Measurements from ENCODE around the gene NPAS1.
A peak's percentile ranks its signal among the peaks of the same experiment; 100 is the strongest.

Gene NPAS1

DNA sequence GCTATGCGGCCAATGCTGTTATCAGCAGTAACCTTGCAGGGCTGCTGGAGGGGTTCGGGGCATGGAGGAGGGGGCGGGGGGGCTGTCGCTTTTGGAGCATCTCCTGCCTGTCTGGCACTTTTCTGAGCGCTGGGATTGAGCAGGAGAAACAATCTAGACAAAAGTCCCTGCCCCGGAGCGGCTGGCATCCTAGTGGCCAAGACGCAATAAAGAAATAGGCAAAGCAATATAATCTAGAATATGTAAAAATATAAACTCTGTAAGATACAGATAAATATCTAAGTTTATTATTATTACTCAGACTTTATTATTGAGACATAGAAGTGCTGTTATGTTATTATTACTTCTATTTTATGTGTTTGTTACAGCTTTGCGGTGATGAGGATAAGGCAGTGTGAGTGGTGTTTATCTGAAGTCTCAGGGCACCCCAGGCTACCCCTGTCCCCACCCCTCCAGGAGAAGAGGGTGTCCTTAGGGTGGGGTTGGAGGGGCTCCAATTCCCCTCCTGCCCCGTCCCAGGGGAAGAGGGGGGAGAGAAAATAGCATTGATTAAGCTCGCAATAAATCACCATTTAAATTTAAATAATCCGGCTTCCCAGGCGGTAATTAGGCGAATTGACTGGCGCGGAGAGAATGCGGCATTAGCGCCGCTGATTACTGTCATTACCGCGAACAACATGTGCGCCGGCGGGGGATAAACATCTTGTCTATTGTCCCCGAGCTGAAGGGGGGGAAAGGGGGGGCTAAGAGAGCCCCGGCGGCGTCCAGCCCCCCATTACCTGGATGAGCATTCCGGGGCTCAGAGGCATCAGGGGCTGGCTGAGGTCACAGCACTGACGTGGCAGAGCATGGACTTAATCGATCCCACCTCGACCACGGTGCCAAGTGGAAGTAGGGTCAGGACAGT is 3.2 kb downstream of the NPAS1 start:
- Histone ChIP-seq H3K27ac (ENCODE audit: low read length, poor library complexity, severe bottlenecking) (no peak overlapping the region), H3K9me3 (ENCODE audit: control insufficient read depth, low read length) (no peaks in the 10 kb centered on the region), H3K9ac (ENCODE audit: low read length) (no peak overlapping the region), H3K79me1 (replicated peaks; ENCODE audit: low read length, poor library complexity, severe bottlenecking) (no peaks in the 10 kb centered on the region), H3K4ac (ENCODE audit: low read depth in 1 of 2, low read length in 2 of 2) (no peak overlapping the region), H3K4me3 (ENCODE audit: insufficient read depth in 1 of 2, low read depth in 1 of 2, low read length in 2 of 2) (no peak overlapping the region), H2AK5ac (ENCODE audit: low read length, severe bottlenecking) (no peak overlapping the region), H3K18ac (ENCODE audit: low read depth in 1 of 2, low read length in 2 of 2) (no peak overlapping the region), H2BK120ac (ENCODE audit: low read depth, low read length) (no peak overlapping the region), H3K23ac (ENCODE audit: low read length in 2 of 2) (no peak overlapping the region), H3K14ac (ENCODE audit: low read length in 2 of 2) (peak overlapping the region in 1 of 2 experiments; percentile 30), H2BK5ac (ENCODE audit: low read depth, low read length, poor library complexity, severe bottlenecking) (no peak overlapping the region), H2BK12ac (ENCODE audit: low read length in 2 of 2) (no peak overlapping the region), H2AFZ (ENCODE audit: low read depth, low read length) (no peak overlapping the region), H2BK15ac (ENCODE audit: low read depth, poor library complexity, severe bottlenecking) (no peak overlapping the region), H3K4me2 (ENCODE audit: low read length, poor library complexity, severe bottlenecking) (no peak overlapping the region), H3K27me3 (ENCODE audit: control insufficient read depth in 1 of 2, insufficient read depth in 1 of 2, low read length in 2 of 2) (peaks cover 62 to 73% of the 10 kb centered on the region in 2 experiments), H3K36me3 (ENCODE audit: control insufficient read depth in 1 of 2, insufficient read depth in 2 of 2, low read depth in 1 of 2, low read length in 2 of 2) (no peaks in the 10 kb centered on the region), H4K8ac (ENCODE audit: low read length) (no peak overlapping the region), H3K4me1 (ENCODE audit: control insufficient read depth, insufficient read depth, low read depth, low read length) (peaks cover 31% of the 10 kb centered on the region), H4K91ac (ENCODE audit: low read length) (no peak overlapping the region)
- no peak for DNase-seq
- WGBS, result 18% methylated on average over 27 of the region's 33 CpGs

DNA sequence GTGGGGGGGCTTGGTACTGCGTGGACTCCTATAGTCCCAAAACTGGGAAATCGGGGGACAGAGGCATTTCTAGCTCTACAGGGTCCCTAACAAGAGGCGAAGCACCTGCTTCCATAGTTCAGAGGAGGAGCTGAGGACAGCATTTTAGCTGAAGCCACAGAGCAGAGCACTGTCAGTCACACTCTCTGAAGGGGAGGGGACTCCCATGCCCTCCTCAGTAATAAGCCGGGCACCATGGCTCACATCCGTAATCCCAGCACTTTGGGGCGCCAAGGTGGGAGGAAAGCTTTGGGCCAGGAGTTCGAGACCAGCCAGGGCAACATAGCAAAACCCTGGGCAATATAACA is 3.8 kb downstream of the NPAS1 start:
- WGBS, result 34% methylated on average over 7 of the region's 7 CpGs
- Histone ChIP-seq H2BK120ac (ENCODE audit: low read depth, low read length) (no peak overlapping the region), H2BK12ac (ENCODE audit: low read length in 2 of 2) (no peak overlapping the region), H2BK5ac (ENCODE audit: low read depth, low read length, poor library complexity, severe bottlenecking) (no peak overlapping the region), H2BK15ac (ENCODE audit: low read depth, poor library complexity, severe bottlenecking) (no peak overlapping the region), H3K23ac (ENCODE audit: low read length in 2 of 2) (no peak overlapping the region), H3K27ac (ENCODE audit: low read length, poor library complexity, severe bottlenecking) (no peak overlapping the region), H3K36me3 (ENCODE audit: control insufficient read depth in 1 of 2, insufficient read depth in 2 of 2, low read depth in 1 of 2, low read length in 2 of 2) (no peaks in the 10 kb centered on the region), H3K4me2 (ENCODE audit: low read length, poor library complexity, severe bottlenecking) (no peak overlapping the region), H3K9ac (ENCODE audit: low read length) (no peak overlapping the region), H3K9me3 (ENCODE audit: control insufficient read depth, low read length) (no peaks in the 10 kb centered on the region), H4K91ac (ENCODE audit: low read length) (no peak overlapping the region), H3K4ac (ENCODE audit: low read depth in 1 of 2, low read length in 2 of 2) (no peak overlapping the region), H3K4me3 (ENCODE audit: insufficient read depth in 1 of 2, low read depth in 1 of 2, low read length in 2 of 2) (no peak overlapping the region), H4K8ac (ENCODE audit: low read length) (no peak overlapping the region), H3K27me3 (ENCODE audit: control insufficient read depth in 1 of 2, insufficient read depth in 1 of 2, low read length in 2 of 2) (peaks cover 67 to 80% of the 10 kb centered on the region in 2 experiments), H3K79me1 (replicated peaks; ENCODE audit: low read length, poor library complexity, severe bottlenecking) (no peaks in the 10 kb centered on the region), H2AK5ac (ENCODE audit: low read length, severe bottlenecking) (no peak overlapping the region), H3K14ac (ENCODE audit: low read length in 2 of 2) (peak overlapping the region in 1 of 2 experiments; percentile 30), H3K4me1 (ENCODE audit: control insufficient read depth, insufficient read depth, low read depth, low read length) (peaks cover 33% of the 10 kb centered on the region), H2AFZ (ENCODE audit: low read depth, low read length) (no peak overlapping the region), H3K18ac (ENCODE audit: low read depth in 1 of 2, low read length in 2 of 2) (no peak overlapping the region)
- no peak for DNase-seq

DNA sequence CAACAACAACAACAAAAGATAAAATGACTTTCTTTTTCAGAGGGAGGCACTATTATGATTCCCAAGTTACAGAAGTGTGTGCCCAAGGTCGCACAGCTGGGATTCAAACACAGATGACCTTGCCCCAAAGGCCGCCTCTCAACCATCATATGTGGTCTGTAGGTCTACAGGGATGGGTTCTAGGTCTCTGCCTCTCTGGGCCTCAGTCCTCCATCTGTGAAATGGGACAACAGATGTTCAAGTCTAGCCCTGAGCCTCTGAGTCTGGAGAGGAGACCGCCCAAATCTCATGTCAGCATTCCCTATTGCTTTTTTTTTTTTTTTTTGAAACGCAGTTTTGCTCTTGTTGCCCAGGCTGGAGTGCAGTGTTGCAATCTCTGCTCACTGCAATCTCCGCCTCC is 4.9 kb downstream of the NPAS1 start:
- Histone ChIP-seq H4K91ac (ENCODE audit: low read length) (no peak overlapping the region), H2BK15ac (ENCODE audit: low read depth, poor library complexity, severe bottlenecking) (no peak overlapping the region), H2BK120ac (ENCODE audit: low read depth, low read length) (no peak overlapping the region), H3K18ac (ENCODE audit: low read depth in 1 of 2, low read length in 2 of 2) (no peak overlapping the region), H3K4me1 (ENCODE audit: control insufficient read depth, insufficient read depth, low read depth, low read length) (peaks cover 30% of the 10 kb centered on the region), H3K9ac (ENCODE audit: low read length) (no peak overlapping the region), H3K9me3 (ENCODE audit: control insufficient read depth, low read length) (no peaks in the 10 kb centered on the region), H3K14ac (ENCODE audit: low read length in 2 of 2) (no peak overlapping the region), H3K4ac (ENCODE audit: low read depth in 1 of 2, low read length in 2 of 2) (no peak overlapping the region), H3K79me1 (replicated peaks; ENCODE audit: low read length, poor library complexity, severe bottlenecking) (no peaks in the 10 kb centered on the region), H2AK5ac (ENCODE audit: low read length, severe bottlenecking) (no peak overlapping the region), H3K4me2 (ENCODE audit: low read length, poor library complexity, severe bottlenecking) (no peak overlapping the region), H3K27ac (ENCODE audit: low read length, poor library complexity, severe bottlenecking) (no peak overlapping the region), H3K23ac (ENCODE audit: low read length in 2 of 2) (no peak overlapping the region), H2BK5ac (ENCODE audit: low read depth, low read length, poor library complexity, severe bottlenecking) (no peak overlapping the region), H3K4me3 (ENCODE audit: insufficient read depth in 1 of 2, low read depth in 1 of 2, low read length in 2 of 2) (no peak overlapping the region), H3K27me3 (ENCODE audit: control insufficient read depth in 1 of 2, insufficient read depth in 1 of 2, low read length in 2 of 2) (peaks cover 66 to 79% of the 10 kb centered on the region in 2 experiments), H3K36me3 (ENCODE audit: control insufficient read depth in 1 of 2, insufficient read depth in 2 of 2, low read depth in 1 of 2, low read length in 2 of 2) (no peaks in the 10 kb centered on the region), H4K8ac (ENCODE audit: low read length) (no peak overlapping the region), H2AFZ (ENCODE audit: low read depth, low read length) (no peak overlapping the region), H2BK12ac (ENCODE audit: low read length in 2 of 2) (no peak overlapping the region)
- 76% methylated on average over 5 of the region's 5 CpGs for WGBS
- DNase-seq, result no peak

DNA sequence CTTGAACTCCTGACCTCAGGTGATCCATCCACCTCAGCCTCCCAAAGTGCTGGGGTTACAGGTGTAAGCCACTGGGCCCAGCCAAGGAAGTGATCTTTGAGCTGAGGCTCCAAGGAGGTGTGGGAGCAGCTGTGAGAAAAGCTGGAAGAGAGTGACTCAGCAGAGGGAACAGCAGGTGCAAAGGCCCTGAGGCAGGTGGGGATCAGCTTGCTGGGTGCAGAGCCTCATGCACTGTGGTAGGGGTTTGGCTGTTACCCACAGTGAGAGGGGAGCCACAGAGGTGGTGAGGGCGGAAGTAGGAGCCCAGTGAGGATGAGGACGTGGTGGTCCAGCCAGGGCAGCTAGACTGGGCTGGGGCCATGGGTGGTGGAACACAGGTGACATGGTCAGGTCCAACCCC is 6.5 kb downstream of the NPAS1 start:
- Histone ChIP-seq H3K27ac (ENCODE audit: low read length, poor library complexity, severe bottlenecking) (no peak overlapping the region), H4K8ac (ENCODE audit: low read length) (no peak overlapping the region), H3K18ac (ENCODE audit: low read depth in 1 of 2, low read length in 2 of 2) (no peak overlapping the region), H3K4me3 (ENCODE audit: insufficient read depth in 1 of 2, low read depth in 1 of 2, low read length in 2 of 2) (no peak overlapping the region), H3K36me3 (ENCODE audit: control insufficient read depth in 1 of 2, insufficient read depth in 2 of 2, low read depth in 1 of 2, low read length in 2 of 2) (no peaks in the 10 kb centered on the region), H4K91ac (ENCODE audit: low read length) (peak overlapping the region; percentile 39), H3K4me2 (ENCODE audit: low read length, poor library complexity, severe bottlenecking) (no peak overlapping the region), H3K4me1 (ENCODE audit: control insufficient read depth, insufficient read depth, low read depth, low read length) (peaks cover 14% of the 10 kb centered on the region), H2BK15ac (ENCODE audit: low read depth, poor library complexity, severe bottlenecking) (no peak overlapping the region), H2AK5ac (ENCODE audit: low read length, severe bottlenecking) (no peak overlapping the region), H3K9me3 (ENCODE audit: control insufficient read depth, low read length) (no peaks in the 10 kb centered on the region), H2BK5ac (ENCODE audit: low read depth, low read length, poor library complexity, severe bottlenecking) (no peak overlapping the region), H2BK120ac (ENCODE audit: low read depth, low read length) (no peak overlapping the region), H3K27me3 (ENCODE audit: control insufficient read depth in 1 of 2, insufficient read depth in 1 of 2, low read length in 2 of 2) (peaks cover 57 to 66% of the 10 kb centered on the region in 2 experiments), H3K14ac (ENCODE audit: low read length in 2 of 2) (no peak overlapping the region), H2BK12ac (ENCODE audit: low read length in 2 of 2) (no peak overlapping the region), H3K9ac (ENCODE audit: low read length) (no peak overlapping the region), H3K23ac (ENCODE audit: low read length in 2 of 2) (no peak overlapping the region), H3K79me1 (replicated peaks; ENCODE audit: low read length, poor library complexity, severe bottlenecking) (no peaks in the 10 kb centered on the region), H2AFZ (ENCODE audit: low read depth, low read length) (no peak overlapping the region), H3K4ac (ENCODE audit: low read depth in 1 of 2, low read length in 2 of 2) (no peak overlapping the region)
- 73% methylated on average over 2 of the region's 2 CpGs for WGBS
- DNase-seq, result no peak

Measured in mesenchymal stem cell (in vitro differentiated cells and primary cell).